ENCODE results near the gene ATAD3C. TPM values are rescaled to one million over a fixed set of nuclear protein-coding genes. Genes with fewer than 3 reads are reported as not detected.

ATAD3C gene
- total and polyA plus RNA-seq, 2 of the 8 experiments (the other 6 are each of a cell fraction or from before 2014, with no cell fraction given) = 2.0 to 2.7 TPM

DNA sequence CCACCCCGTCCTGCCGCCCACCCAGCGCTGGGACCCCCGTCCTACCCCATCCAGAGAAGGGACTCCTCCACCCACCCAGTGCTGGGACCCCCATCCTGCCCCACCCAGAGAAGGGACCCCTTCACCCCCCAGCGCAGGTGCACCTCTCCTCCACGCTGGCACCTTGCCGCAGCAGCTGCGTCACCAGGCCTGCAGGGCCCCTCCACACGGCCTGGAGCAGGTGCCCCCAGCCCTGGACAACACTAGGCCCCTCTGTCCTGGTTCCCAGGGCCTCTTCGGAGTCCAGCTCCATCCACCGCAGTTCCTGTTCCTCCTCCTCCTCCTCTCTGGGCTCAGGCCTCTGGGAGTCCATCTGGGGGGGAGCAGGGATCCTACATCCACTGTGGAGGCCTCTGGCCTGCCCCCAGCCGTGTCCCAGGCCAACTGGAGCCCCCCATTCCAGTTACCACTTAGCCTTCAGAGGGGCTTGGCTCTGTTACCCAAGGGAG, 28.8 kb upstream of the ATAD3C start:
- Histone ChIP-seq H3K4me2 (ENCODE audit: insufficient read depth in 1 of 2, low read depth in 2 of 2, low read length in 2 of 2) (peak overlapping the region in 1 of 2 experiments; percentile 44; a peak in 1 of 4 replicates), H3K23ac (ENCODE audit: insufficient read length) (no peak overlapping the region), H4K20me1 (replicated peaks in 1 of 2; ENCODE audit: control insufficient read depth in 1 of 2, insufficient read depth in 2 of 2, low read length in 2 of 2) (no peaks in the 10 kb centered on the region), H3K9me3 (ENCODE audit: insufficient read depth in 2 of 2, low read depth in 1 of 2, low read length in 1 of 2) (no peaks in the 10 kb centered on the region), H3K4me1 (replicated peaks in 1 of 4; ENCODE audit: control insufficient read depth in 3 of 4, insufficient read depth in 4 of 4, low read length in 3 of 4) (peaks cover 0 to 32% (median 25%) of the 10 kb centered on the region in 4 experiments; a peak in 6 of 7 replicates), H2BK120ac (replicated peaks; ENCODE audit: low read depth, low read length) (peak overlapping the region; percentile 64), H3K18ac (ENCODE audit: extremely low read depth, low read length) (peak overlapping the region; percentile 71; the same call in 1 of the 2 replicates), H2AK5ac (ENCODE audit: low read depth, low read length) (no peak overlapping the region), H4K91ac (replicated peaks; ENCODE audit: insufficient read length, low read length) (peak overlapping the region; percentile 18), H3K14ac (ENCODE audit: insufficient read length) (no peak overlapping the region), H3K79me2 (ENCODE audit: control insufficient read depth in 1 of 2, insufficient read depth in 2 of 2, low read length in 2 of 2) (no peaks in the 10 kb centered on the region), H2BK15ac (ENCODE audit: low read length) (peak overlapping the region; percentile 46; the same call in 1 of the 2 replicates), H4K8ac (ENCODE audit: extremely low read depth, insufficient read depth, low read length) (peak overlapping the region; percentile 86), H2BK5ac (ENCODE audit: low read depth, low read length) (peak overlapping the region; percentile 60; the same call in 1 of the 2 replicates), H3K27ac (ENCODE audit: low read depth, low read length) (no peak overlapping the region), H3K4ac (replicated peaks; ENCODE audit: insufficient read length, low read depth, low read length) (peak overlapping the region; percentile 69), H3K79me1 (ENCODE audit: low read depth, low read length) (no peaks in the 10 kb centered on the region), H3K23me2 (ENCODE audit: low read depth, low read length) (peaks cover 6% of the 10 kb centered on the region; the same call in 1 of the 2 replicates), H3K36me3 (ENCODE audit: control insufficient read depth in 2 of 4, insufficient read depth in 4 of 4, low read length in 3 of 4) (no peaks in the 10 kb centered on the region), H4K5ac (ENCODE audit: insufficient read length, low read depth, low read length) (peak overlapping the region; percentile 48), H3K9ac (replicated peaks in 1 of 4; ENCODE audit: extremely low read depth in 1 of 4, low read depth in 3 of 4, low read length in 3 of 4) (no peak overlapping the region), H2AFZ (ENCODE audit: low read length) (no peak overlapping the region), H2BK12ac (ENCODE audit: low read depth, low read length) (peak overlapping the region; percentile 87; the same call in 1 of the 2 replicates), H3K4me3 (ENCODE audit: extremely low read depth in 1 of 4, insufficient read depth in 2 of 4, low read depth in 3 of 4, low read length in 4 of 4) (no peak overlapping the region; a peak in 1 of 8 replicates), H3K27me3 (replicated peaks in 1 of 4; ENCODE audit: control insufficient read depth in 3 of 4, extremely low read depth in 1 of 4, insufficient read depth in 3 of 4, low read length in 3 of 4) (no peaks in the 10 kb centered on the region; a peak in 2 of 7 replicates), H2BK20ac (ENCODE audit: low read length) (peak overlapping the region; percentile 23; the same call in 1 of the 2 replicates), H3K56ac (replicated peaks; ENCODE audit: insufficient read length, low read depth, low read length) (no peak overlapping the region)
- FAIRE-seq (no peak), DNase-seq (ENCODE audit: low read depth in 1 of 2, low spot score in 2 of 2) (no peak)
- WGBS, 2 experiments (ENCODE audit: extremely low coverage in 1 of 2, insufficient coverage in 1 of 2, insufficient read length in 1 of 2, insufficient replicate concordance in 2 of 2, low coverage in 1 of 2, low lambda C conversion rate in 2 of 2, missing lambda C conversion rate in 1 of 2) = 91% methylated on average over 8 of the region's 12 CpGs; no CpG with 5 or more reads in 1 of the 2 experiments
- POLR2A ChIA-PET (ENCODE audit: partially characterized antibody) = interaction anchor here (0.6 to 22.9 kb wide), 10 partner anchors 8 to 101 kb away, joined by 3 to 515 read pairs (median 6); partner anchors contain the start of genes CCNL2, MRPL20 and VWA1
- CTCF ChIA-PET (ENCODE audit: partially characterized antibody) = interaction anchor here (0.7 to 1.3 kb wide), 5 partner anchors 9 to 84 kb away, joined by 3 to 5 read pairs (median 3); no protein-coding TSS in a partner anchor
- no peak for TF ChIP-seq HDAC6 (IDR thresholded peaks at IDR 0.05; ENCODE audit: low read depth, low read length)
- no peak for TF ChIP-seq CTCF (IDR thresholded peaks at IDR 0.05; ENCODE audit: control extremely low read depth in 1 of 3, insufficient read depth in 1 of 3, low read depth in 1 of 3, low read length in 3 of 3)
- TF ChIP-seq POLR2AphosphoS5 (IDR thresholded peaks at IDR 0.05; ENCODE audit: low read depth, low read length) = no peak
- no peak for TF ChIP-seq BCL11A (IDR thresholded peaks at IDR 0.05; ENCODE audit: low read depth in 2 of 2, low read length in 2 of 2)
- no peak for TF ChIP-seq KDM1A (IDR thresholded peaks at IDR 0.05; ENCODE audit: borderline replicate concordance, low read length)
- TF ChIP-seq TBP (IDR thresholded peaks at IDR 0.05; ENCODE audit: low read depth, low read length) = no peak
- no peak for TF ChIP-seq BRCA1 (IDR thresholded peaks at IDR 0.05; ENCODE audit: low read depth, low read length)
- no peak for TF ChIP-seq KDM4A (IDR thresholded peaks at IDR 0.05; ENCODE audit: low read depth, low read length, severe bottlenecking)
- TF ChIP-seq RAD21 (IDR thresholded peaks at IDR 0.05 in 1 of 2, conservative IDR thresholded peaks at IDR 0.05 in 1 of 2; ENCODE audit: low read depth in 2 of 2, low read length in 2 of 2) = no peak
- TF ChIP-seq SP2 (IDR thresholded peaks at IDR 0.05; ENCODE audit: low read length) = no peak

Measured in H1 (cell line).